Adrenal gland (tissue), 12 donors: ENCODE data around the gene FCF1. TPM values are rescaled to one million over a fixed set of nuclear protein-coding genes. Genes with fewer than 3 reads are reported as not detected.

ENCODE experiments used
- DNase-seq, 7 donors: peaks; one replicate each; pipeline ENCODE4 v3.0.0-alpha.2; 2019 to 2020
- H3K27ac ChIP-seq, 5 donors: fragments of 200-600 bp; sonication (generic) in 4 of 5; 1 replicate in 3 of 5; 2 replicates in 2 of 5; pipeline versions ENCODE4 v1.5.1 to v1.8.0; 2016 to 2020; ENCODE audit warnings: mild to moderate bottlenecking in 1 of 5
- H3K27me3 ChIP-seq: fragments of 200-600 bp; 2 replicates; pipeline ENCODE4 v1.8.0; 2021
- H3K36me3 ChIP-seq, 2 donors: fragments of 200-600 bp; replicated peaks in 1 of 2; 1 replicate in 1 of 2; 2 replicates in 1 of 2; pipeline versions ENCODE4 v1.5.1 to v1.8.0; 2018 to 2022
- H3K4me1 ChIP-seq, 2 donors: fragments of 200-600 bp; replicated peaks in 1 of 2; 1 replicate in 1 of 2; 2 replicates in 1 of 2; pipeline versions ENCODE4 v1.5.1 to v1.8.0; 2018 to 2021
- H3K4me3 ChIP-seq, 4 donors: fragments of 200-600 bp; sonication (generic) in 3 of 4; one replicate each; pipeline ENCODE4 v1.5.1; 2016 to 2018
- H3K9me3 ChIP-seq, 3 donors: fragments of 200-600 bp; sonication (generic) in 1 of 3; replicated peaks in 1 of 3; 1 replicate in 2 of 3; 2 replicates in 1 of 3; pipeline versions ENCODE4 v1.5.1 to v1.8.0; 2016 to 2021
- POLR2A ChIP-seq, 2 donors: fragments of 450-650 bp; IDR thresholded peaks; one replicate each; pipeline ENCODE4 v1.6.1; 2017; ENCODE audit warnings: antibody characterized with exemption in 2 of 2, mild to moderate bottlenecking in 2 of 2, moderate library complexity in 1 of 2
- WGBS, 4 donors: extraction: QIAGEN DNeasy Blood & Tissue Kit in 2 of 4; methylation state at CpG; one replicate each; pipeline versions ENCODE4 v1.1.5 to v1.1.7; 2013 to 2017; 5-methylcytosine and 5-hydroxymethylcytosine counted together
- intact Hi-C, 2 donors: fragments of 100-400 bp; cut with DNase I; formaldehyde crosslinking; loops; one replicate each; pipeline versions ENCODE4 v1.14.1 to v1.15.0; 2022 to 2023
- polyA plus RNA-seq, 3 donors: library from polyadenylated mRNA; stranded (reverse); fragments of 200-250 nt in 2 of 3; fragments of 350-450 nt in 1 of 3; fragmentation: Illumina TruSeq in 1 of 3; extraction: RNeasy Lipid Tissue Mini Kit (QIAGEN cat#74804) in 1 of 3; gene quantifications; one replicate each; pipeline ENCODE4 v1.2.3, GENCODE V29; 2013 to 2014
- small RNA-seq, 2 donors: library from RNA; depleted of rRNA; stranded (forward); fragments of <200 nt; gene quantifications; one replicate each; pipeline ENCODE3, GENCODE V24; 2016
- total RNA-seq, 9 donors: library from RNA; depleted of rRNA in 4 of 9; stranded (reverse); fragments of >200 nt in 4 of 9; fragments of 120-200 nt in 1 of 9; fragmentation: NEBNext Ultra II Directional in 1 of 9; extraction: Animal tissue kit (Norgen Biotek cat#: 25700) in 1 of 9; gene quantifications; one replicate each; pipeline versions ENCODE4 v1.1.0 to v1.2.4, GENCODE V29; 2013 to 2023
- TF ChIP-seq, protein P1 (sequence below), 6 experiments: fragments of 450-650 bp in 4 of 6; fragments of 200-600 bp in 2 of 6; sonication (generic) in 1 of 6; IDR thresholded peaks; 1 replicate in 5 of 6; 2 replicates in 1 of 6; pipeline versions ENCODE4 v1.5.1 to v1.8.0; 2016 to 2021; ENCODE audit warnings: antibody characterized with exemption in 6 of 6, mild to moderate bottlenecking in 2 of 6, moderate library complexity in 1 of 6
- donor health status: healthy with polysubstance abuse.
- donor health status: Bipolar disorder and iron deficiency.
- donor health status: DM: yes; HTN: yes; CAD: no.
- donor health status: DM: no; HTN: no; CAD: no.
- donor health status: DM: no; HTN: no; CAD: no.
- donor health status: DM: yes; HTN: yes; CAD: no.

FCF1 gene
- total and polyA plus RNA-seq, 12 donors, result 2.9 to 61.4 (median 35.3) TPM

- peaks cover 0 to 39% of the 10 kb centered on the region in 2 donors for H3K36me3 ChIP-seq
- no peaks in the 10 kb centered on the region for H3K9me3 ChIP-seq
Observed at GRCh38 chr14:74784634-74785033, 71.7 kb downstream of the FCF1 start.

GRCh38 chr14:74785056-74785613 lies 72.2 kb downstream of the FCF1 start:
- WGBS, 4 donors, result 18 to 39% (median 32%) methylated on average over 1 of the region's 1 CpG

More at GRCh38 chr14:74784634-74785033, 71.7 kb downstream of the FCF1 start:
- Histone ChIP-seq H3K4me3 (no peak overlapping the region), H3K27me3 (no peaks in the 10 kb centered on the region), H3K27ac (no peak overlapping the region), H3K4me1 (no peaks in the 10 kb centered on the region)
- intact Hi-C loops, result no loop called here
- TF ChIP-seq POLR2A (IDR thresholded peaks at IDR 0.05), result no peak
- TF ChIP-seq, protein P1, sequence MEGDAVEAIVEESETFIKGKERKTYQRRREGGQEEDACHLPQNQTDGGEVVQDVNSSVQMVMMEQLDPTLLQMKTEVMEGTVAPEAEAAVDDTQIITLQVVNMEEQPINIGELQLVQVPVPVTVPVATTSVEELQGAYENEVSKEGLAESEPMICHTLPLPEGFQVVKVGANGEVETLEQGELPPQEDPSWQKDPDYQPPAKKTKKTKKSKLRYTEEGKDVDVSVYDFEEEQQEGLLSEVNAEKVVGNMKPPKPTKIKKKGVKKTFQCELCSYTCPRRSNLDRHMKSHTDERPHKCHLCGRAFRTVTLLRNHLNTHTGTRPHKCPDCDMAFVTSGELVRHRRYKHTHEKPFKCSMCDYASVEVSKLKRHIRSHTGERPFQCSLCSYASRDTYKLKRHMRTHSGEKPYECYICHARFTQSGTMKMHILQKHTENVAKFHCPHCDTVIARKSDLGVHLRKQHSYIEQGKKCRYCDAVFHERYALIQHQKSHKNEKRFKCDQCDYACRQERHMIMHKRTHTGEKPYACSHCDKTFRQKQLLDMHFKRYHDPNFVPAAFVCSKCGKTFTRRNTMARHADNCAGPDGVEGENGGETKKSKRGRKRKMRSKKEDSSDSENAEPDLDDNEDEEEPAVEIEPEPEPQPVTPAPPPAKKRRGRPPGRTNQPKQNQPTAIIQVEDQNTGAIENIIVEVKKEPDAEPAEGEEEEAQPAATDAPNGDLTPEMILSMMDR (IDR thresholded peaks at IDR 0.05), result no peak
- no peak for DNase-seq

DNA sequence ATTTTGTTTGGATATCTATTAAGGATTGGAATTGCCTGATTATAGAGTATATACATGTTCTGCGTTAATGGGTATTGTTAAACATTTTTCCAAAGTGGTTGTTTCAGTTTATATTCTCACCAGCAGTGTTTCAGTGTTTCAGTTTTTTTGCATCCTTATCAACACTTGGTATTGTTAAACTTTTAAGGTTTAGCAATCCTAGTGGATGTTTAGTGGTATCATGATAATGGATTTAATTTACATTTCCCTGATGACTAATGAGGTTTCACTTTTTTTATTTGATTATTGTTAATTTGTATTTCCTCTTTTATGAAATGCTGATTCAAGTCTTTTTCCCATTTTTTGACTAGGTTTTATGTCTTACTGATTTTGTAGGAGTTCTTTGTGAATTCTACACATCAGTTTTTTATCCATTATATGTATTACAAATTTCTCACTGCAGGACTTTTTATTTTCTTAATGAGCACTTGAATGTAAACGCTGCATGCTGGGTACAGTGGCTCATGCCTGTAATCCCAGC lies 73.9 kb downstream of the FCF1 start:
- TF ChIP-seq POLR2A (IDR thresholded peaks at IDR 0.05), result no peak
- TF ChIP-seq, protein P1 (IDR thresholded peaks at IDR 0.05), result no peak
- H3K27me3 ChIP-seq, result no peaks in the 10 kb centered on the region
- no peak overlapping the region for H3K4me3 ChIP-seq
- DNase-seq, result no peak
- no peaks in the 10 kb centered on the region for H3K9me3 ChIP-seq
- H3K4me1 ChIP-seq, result no peaks in the 10 kb centered on the region
- intact Hi-C loops, result no loop called here
- WGBS, 4 donors, result 94 to 98% (median 97%) methylated on average over 2 of the region's 2 CpGs
- no peak overlapping the region for H3K27ac ChIP-seq
- peaks cover 0 to 19% of the 10 kb centered on the region in 2 donors for H3K36me3 ChIP-seq

More at GRCh38 chr14:74785056-74785613, 72.2 kb downstream of the FCF1 start:
- Histone ChIP-seq H3K4me3 (no peak overlapping the region), H3K4me1 (no peaks in the 10 kb centered on the region), H3K36me3 (peaks cover 0 to 34% of the 10 kb centered on the region in 2 donors), H3K9me3 (no peaks in the 10 kb centered on the region), H3K27ac (no peak overlapping the region), H3K27me3 (no peaks in the 10 kb centered on the region)
- DNase-seq, result no peak
- no peak for TF ChIP-seq POLR2A (IDR thresholded peaks at IDR 0.05)
- TF ChIP-seq, protein P1 (IDR thresholded peaks at IDR 0.05), result no peak
- intact Hi-C loops, result no loop called here

Small RNAs within 50 kb of the gene (small RNA-seq; reads per million reads assigned to genes)
- gene RF00409, result 0 reads per million in 2 donors

Other genes starting within 250 kb of the FCF1 start
- gene NPC2, start 219.8 kb upstream of the FCF1 start, total RNA-seq, result 1,000 to 10,000 TPM in 1 of 9 donors, 100 to 1,000 TPM in 8; 140 to 1,243 (median 300) TPM
- 100 to 1,000 TPM; 179 to 375 (median 297) TPM for gene NPC2, start 219.8 kb upstream of the FCF1 start, polyA plus RNA-seq
- gene ISCA2, start 219.4 kb upstream of the FCF1 start, total RNA-seq, result 10 to 100 TPM; 13.2 to 63.6 (median 48.3) TPM
- 10 to 100 TPM; 20.7 to 50.4 (median 21.5) TPM for gene ISCA2, start 219.4 kb upstream of the FCF1 start, polyA plus RNA-seq
- 10 to 100 TPM in 2 of 9 donors, 1 to 10 TPM in 7; 2.3 to 17.0 (median 7.3) TPM for gene LTBP2, start 100.9 kb upstream of the FCF1 start, total RNA-seq
- 1 to 10 TPM; 2.1 to 2.4 (median 2.2) TPM for gene LTBP2, start 100.9 kb upstream of the FCF1 start, polyA plus RNA-seq
- 10 to 100 TPM; 17.6 to 36.7 (median 31.6) TPM for gene AREL1, start 64 bp upstream of the FCF1 start, total RNA-seq
- 10 to 100 TPM; 13.0 to 27.5 (median 13.4) TPM for gene AREL1, start 64 bp upstream of the FCF1 start, polyA plus RNA-seq
- gene YLPM1, start 50.2 kb downstream of the FCF1 start, total RNA-seq, result 10 to 100 TPM; 27.9 to 58.6 (median 47.5) TPM
- 10 to 100 TPM; 24.0 to 51.1 (median 29.5) TPM for gene YLPM1, start 50.2 kb downstream of the FCF1 start, polyA plus RNA-seq
- not detected for gene PROX2, start 163.0 kb downstream of the FCF1 start, total RNA-seq
- under 1 TPM in 1 of 3 donors, not detected in 2; 0.08 TPM for gene PROX2, start 163.0 kb downstream of the FCF1 start, polyA plus RNA-seq
- 100 to 1,000 TPM in 8 of 9 donors, 10 to 100 TPM in 1; 60.6 to 205 (median 156) TPM for gene DLST, start 168.8 kb downstream of the FCF1 start, total RNA-seq
- gene DLST, start 168.8 kb downstream of the FCF1 start, polyA plus RNA-seq, result 100 to 1,000 TPM in 1 of 3 donors, 10 to 100 TPM in 2; 42.0 to 137 (median 54.0) TPM
- gene RPS6KL1, start 210.1 kb downstream of the FCF1 start, total RNA-seq, result 10 to 100 TPM in 1 of 9 donors, 1 to 10 TPM in 8; 2.0 to 23.9 (median 4.3) TPM
- 10 to 100 TPM in 2 of 3 donors, 1 to 10 TPM in 1; 3.9 to 28.2 (median 12.3) TPM for gene RPS6KL1, start 210.1 kb downstream of the FCF1 start, polyA plus RNA-seq
- gene PGF, start 242.5 kb downstream of the FCF1 start, total RNA-seq, result 10 to 100 TPM in 3 of 9 donors, 1 to 10 TPM in 6; 1.7 to 12.7 (median 5.0) TPM
- 1 to 10 TPM; 1.7 to 5.1 (median 4.5) TPM for gene PGF, start 242.5 kb downstream of the FCF1 start, polyA plus RNA-seq